ENCODE results near the gene PALLD. TPM values are rescaled to one million over a fixed set of nuclear protein-coding genes. Genes with fewer than 3 reads are reported as not detected.

Gene PALLD
- total and polyA plus RNA-seq, 2 donors (not counting 3 experiments of a cell fraction or from before 2014, with no cell fraction given) = 13.4 to 48.2 TPM

DNA sequence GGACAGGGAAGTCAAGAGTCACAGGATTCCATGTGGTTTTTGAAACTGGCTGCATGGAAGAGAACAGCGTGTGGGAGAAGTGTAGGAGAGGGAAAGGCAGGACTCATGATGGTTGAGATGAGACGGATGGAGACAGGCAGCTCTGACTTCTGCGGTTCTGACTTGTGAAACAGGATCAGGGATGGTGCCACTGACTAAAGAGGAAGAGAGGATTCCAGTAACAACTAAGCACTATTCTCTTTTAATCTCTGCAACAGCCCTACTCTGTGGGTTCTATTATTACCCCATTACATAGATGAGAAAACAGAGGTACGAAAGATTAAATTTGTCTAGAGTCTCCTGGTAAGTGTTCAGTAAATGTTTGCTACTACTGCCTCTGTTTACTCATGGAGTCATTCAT lies 356.9 kb downstream of the PALLD start:
- H3K27ac ChIP-seq (ENCODE audit: insufficient read depth, low read depth, low read length) = no peak overlapping the region
- no peak overlapping the region for H3K4me2 ChIP-seq (ENCODE audit: insufficient read depth, low read length)
- intact Hi-C loops (cut with micrococcal nuclease) = no loop called here
- TF ChIP-seq POLR2A (IDR thresholded peaks at IDR 0.05; ENCODE audit: low read depth, low read length) (no peak), MAX (IDR thresholded peaks at IDR 0.05; ENCODE audit: insufficient read depth, insufficient read length) (no peak), JUN (IDR thresholded peaks at IDR 0.05; ENCODE audit: borderline replicate concordance, insufficient read depth, insufficient read length, low read depth) (no peak)
- TF ChIP-seq, protein P1, sequence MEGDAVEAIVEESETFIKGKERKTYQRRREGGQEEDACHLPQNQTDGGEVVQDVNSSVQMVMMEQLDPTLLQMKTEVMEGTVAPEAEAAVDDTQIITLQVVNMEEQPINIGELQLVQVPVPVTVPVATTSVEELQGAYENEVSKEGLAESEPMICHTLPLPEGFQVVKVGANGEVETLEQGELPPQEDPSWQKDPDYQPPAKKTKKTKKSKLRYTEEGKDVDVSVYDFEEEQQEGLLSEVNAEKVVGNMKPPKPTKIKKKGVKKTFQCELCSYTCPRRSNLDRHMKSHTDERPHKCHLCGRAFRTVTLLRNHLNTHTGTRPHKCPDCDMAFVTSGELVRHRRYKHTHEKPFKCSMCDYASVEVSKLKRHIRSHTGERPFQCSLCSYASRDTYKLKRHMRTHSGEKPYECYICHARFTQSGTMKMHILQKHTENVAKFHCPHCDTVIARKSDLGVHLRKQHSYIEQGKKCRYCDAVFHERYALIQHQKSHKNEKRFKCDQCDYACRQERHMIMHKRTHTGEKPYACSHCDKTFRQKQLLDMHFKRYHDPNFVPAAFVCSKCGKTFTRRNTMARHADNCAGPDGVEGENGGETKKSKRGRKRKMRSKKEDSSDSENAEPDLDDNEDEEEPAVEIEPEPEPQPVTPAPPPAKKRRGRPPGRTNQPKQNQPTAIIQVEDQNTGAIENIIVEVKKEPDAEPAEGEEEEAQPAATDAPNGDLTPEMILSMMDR (IDR thresholded peaks at IDR 0.05; ENCODE audit: extremely low read depth in 1 of 2, insufficient read depth in 1 of 2, low read depth in 1 of 2, low read length in 2 of 2) = no peak
- peaks cover 9% of the 10 kb centered on the region for H3K4me1 ChIP-seq (ENCODE audit: control insufficient read depth, extremely low read depth, insufficient read depth, low read length)
- no peaks in the 10 kb centered on the region for H3K27me3 ChIP-seq (ENCODE audit: control insufficient read depth in 2 of 2, insufficient read depth in 2 of 2, low read length in 2 of 2)
- H3K9ac ChIP-seq (replicated peaks; ENCODE audit: extremely low read depth, insufficient read depth, low read length) = no peak overlapping the region
- ChIA-PET POLR2A (no interaction called here), CTCF (interaction anchor here (0.8 to 1.9 kb wide), 3 partner anchors 23 to 339 kb away, joined by 3 to 7 read pairs (median 3); no protein-coding TSS in a partner anchor)
- no peaks in the 10 kb centered on the region for H4K20me1 ChIP-seq (replicated peaks; ENCODE audit: control insufficient read depth, extremely low read depth, insufficient read depth, low read length)
- DNase-seq (ENCODE audit: low read depth, low spot score) = no peak
- peaks cover 0 to 3% of the 10 kb centered on the region in 2 experiments for H3K36me3 ChIP-seq (ENCODE audit: control insufficient read depth in 2 of 2, extremely low read depth in 1 of 2, insufficient read depth in 2 of 2, low read length in 2 of 2)
- no peaks in the 10 kb centered on the region for H3K9me3 ChIP-seq (replicated peaks; ENCODE audit: control insufficient read depth, insufficient read depth, low read length)
- dilution Hi-C loops (cut with MboI; ENCODE audit: extremely low pct_ligation_motif_present, low sequenced_read_pairs) = no loop called here
- H3K9me1 ChIP-seq (replicated peaks; ENCODE audit: control insufficient read depth, extremely low read depth, insufficient read depth, low read length) = no peaks in the 10 kb centered on the region
- no peak overlapping the region for H3K4me3 ChIP-seq (replicated peaks in 1 of 3; ENCODE audit: insufficient read depth in 1 of 3, low read depth in 1 of 3, low read length in 3 of 3)
- H2AFZ ChIP-seq (ENCODE audit: low read depth, low read length) = no peak overlapping the region
- no TSS peak for BruUV-seq (replicated peaks)
- H3K79me2 ChIP-seq (ENCODE audit: control insufficient read depth, insufficient read depth, low read length) = no peaks in the 10 kb centered on the region
- FAIRE-seq = no peak

DNA sequence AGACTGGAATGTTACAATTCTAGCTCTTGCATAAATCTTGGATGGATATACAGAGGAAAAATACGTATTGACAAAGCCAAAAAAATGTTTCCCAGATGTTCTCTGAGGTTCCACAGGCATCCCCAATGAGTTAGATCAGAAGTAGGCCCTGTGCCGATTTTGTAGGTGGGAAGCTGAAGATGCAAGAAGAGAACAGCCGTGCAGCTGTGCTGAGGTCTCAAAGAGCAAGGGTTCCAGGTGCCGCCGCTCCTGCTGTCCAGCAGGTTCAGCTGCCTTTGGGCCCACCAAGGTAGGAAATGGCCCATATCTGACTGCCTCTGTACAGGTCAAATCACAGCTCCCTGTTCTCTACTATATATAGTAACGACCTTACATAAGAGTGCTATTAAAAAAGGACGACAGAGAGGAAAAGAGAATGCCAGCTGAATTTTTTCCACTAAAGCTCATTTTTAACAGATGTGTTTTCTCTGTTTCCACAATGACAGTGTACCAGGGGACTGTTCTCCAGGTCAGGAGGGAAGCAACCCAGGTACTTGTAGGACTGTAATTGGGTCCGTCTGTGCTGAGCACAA lies 357.6 kb downstream of the PALLD start:
- Histone ChIP-seq H3K9ac (replicated peaks; ENCODE audit: extremely low read depth, insufficient read depth, low read length) (no peak overlapping the region), H3K27me3 (ENCODE audit: control insufficient read depth in 2 of 2, insufficient read depth in 2 of 2, low read length in 2 of 2) (no peaks in the 10 kb centered on the region), H3K27ac (ENCODE audit: insufficient read depth, low read depth, low read length) (no peak overlapping the region), H2AFZ (ENCODE audit: low read depth, low read length) (no peak overlapping the region), H3K4me3 (replicated peaks in 1 of 3; ENCODE audit: insufficient read depth in 1 of 3, low read depth in 1 of 3, low read length in 3 of 3) (no peak overlapping the region), H3K9me3 (replicated peaks; ENCODE audit: control insufficient read depth, insufficient read depth, low read length) (no peaks in the 10 kb centered on the region), H4K20me1 (replicated peaks; ENCODE audit: control insufficient read depth, extremely low read depth, insufficient read depth, low read length) (no peaks in the 10 kb centered on the region), H3K36me3 (ENCODE audit: control insufficient read depth in 2 of 2, extremely low read depth in 1 of 2, insufficient read depth in 2 of 2, low read length in 2 of 2) (peaks cover 0 to 3% of the 10 kb centered on the region in 2 experiments), H3K4me1 (ENCODE audit: control insufficient read depth, extremely low read depth, insufficient read depth, low read length) (peaks cover 4% of the 10 kb centered on the region), H3K4me2 (ENCODE audit: insufficient read depth, low read length) (no peak overlapping the region), H3K9me1 (replicated peaks; ENCODE audit: control insufficient read depth, extremely low read depth, insufficient read depth, low read length) (no peaks in the 10 kb centered on the region), H3K79me2 (ENCODE audit: control insufficient read depth, insufficient read depth, low read length) (no peaks in the 10 kb centered on the region)
- TF ChIP-seq EZH2 (IDR thresholded peaks at IDR 0.05; ENCODE audit: borderline replicate concordance, low read depth, low read length, severe bottlenecking) = no peak
- no peak for TF ChIP-seq MAX (IDR thresholded peaks at IDR 0.05; ENCODE audit: insufficient read depth, insufficient read length)
- no peak for TF ChIP-seq JUN (IDR thresholded peaks at IDR 0.05; ENCODE audit: borderline replicate concordance, insufficient read depth, insufficient read length, low read depth)
- TF ChIP-seq, protein P1 (IDR thresholded peaks at IDR 0.05; ENCODE audit: extremely low read depth in 1 of 2, insufficient read depth in 1 of 2, low read depth in 1 of 2, low read length in 2 of 2) = no peak
- TF ChIP-seq POLR2AphosphoS5 (IDR thresholded peaks at IDR 0.05; ENCODE audit: insufficient read depth, low read depth, low read length) = no peak
- TF ChIP-seq MYC (IDR thresholded peaks at IDR 0.05; ENCODE audit: low read depth, low read length) = no peak
- no peak for TF ChIP-seq GATA2 (IDR thresholded peaks at IDR 0.05; ENCODE audit: insufficient read depth, insufficient read length, low read depth, low read length)
- no peak for TF ChIP-seq POLR2A (IDR thresholded peaks at IDR 0.05; ENCODE audit: low read depth, low read length)
- no peak for TF ChIP-seq FOS (IDR thresholded peaks at IDR 0.05; ENCODE audit: borderline replicate concordance, insufficient read depth, low read length)
- CTCF ChIA-PET = interaction anchor here (0.8 to 1.1 kb wide), 2 partner anchors 22 to 223 kb away, joined by 3 read pairs; no protein-coding TSS in a partner anchor
- intact Hi-C loops (cut with micrococcal nuclease) (no loop called here), dilution Hi-C loops (cut with MboI; ENCODE audit: extremely low pct_ligation_motif_present, low sequenced_read_pairs) (no loop called here)
- no peak for FAIRE-seq
- BruUV-seq (replicated peaks) = no TSS peak
- DNase-seq (ENCODE audit: low read depth, low spot score) = no peak
- POLR2A ChIA-PET = no interaction called here

Measured in endothelial cell of umbilical vein (primary cell).